ENCODE data around the gene HACD1. TPM values are rescaled to one million over a fixed set of nuclear protein-coding genes. Genes with fewer than 3 reads are reported as not detected.

Gene HACD1
- total RNA-seq, 1 donor from 2014 or later, result 1.9 TPM

DNA sequence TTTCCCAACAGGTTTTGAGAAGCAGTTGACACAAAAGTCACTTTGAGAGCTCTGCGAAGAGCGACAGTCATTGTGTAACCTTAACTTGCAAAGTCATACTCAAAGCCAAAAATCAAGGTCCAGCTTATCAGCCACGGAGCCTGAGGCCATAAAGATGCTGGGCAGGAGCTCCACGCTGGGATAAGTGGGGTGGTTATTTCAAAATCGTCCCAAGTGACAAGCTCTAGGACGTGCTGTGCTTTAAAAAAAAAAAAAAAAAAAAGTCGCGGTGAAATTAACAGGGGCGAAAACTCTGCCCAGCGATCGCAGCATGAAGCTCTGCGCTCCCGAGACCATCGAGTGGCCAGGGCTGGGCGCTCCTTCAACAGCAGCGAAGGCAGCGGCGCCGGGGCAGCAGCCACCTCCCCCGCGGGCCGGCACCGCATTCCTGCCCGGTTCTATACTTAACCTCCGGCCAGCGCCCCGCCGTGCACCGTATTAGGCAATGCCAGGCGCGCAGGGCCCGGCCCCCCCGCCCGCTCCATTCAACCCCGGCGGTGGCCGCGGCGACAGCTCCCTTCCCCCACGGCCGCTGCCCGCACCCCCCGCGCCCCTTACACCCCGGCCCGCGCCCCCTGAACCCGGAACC lies 657 bp downstream of the HACD1 start:
- Mint-ChIP-seq H3K4me3 (peak overlapping the region; percentile 84), H3K36me3 (peaks cover 5% of the 10 kb centered on the region), H3K4me1 (peaks cover 3% of the 10 kb centered on the region), H3K27me3 (ENCODE audit: insufficient read depth, low read depth) (peaks cover 4% of the 10 kb centered on the region), H3K9me3 (no peaks in the 10 kb centered on the region), H3K27ac (no peak overlapping the region)
- Histone ChIP-seq H3K27ac (no peak overlapping the region), H3K27me3 (peaks cover 19% of the 10 kb centered on the region), H3K4me3 (peak overlapping the region; percentile 91), H3K9ac (no peak overlapping the region), H3K36me3 (no peaks in the 10 kb centered on the region), H3K9me3 (ENCODE audit: low read depth) (no peaks in the 10 kb centered on the region), H3F3A (ENCODE audit: low read depth) (peaks cover 10% of the 10 kb centered on the region), H3K4me1 (peaks cover 3% of the 10 kb centered on the region), H3K79me2 (ENCODE audit: low read depth) (no peaks in the 10 kb centered on the region), H4K20me1 (ENCODE audit: low read depth) (no peaks in the 10 kb centered on the region), H3K4me2 (peak overlapping the region; percentile 89), H2AFZ (replicated peaks) (peak overlapping the region; percentile 98)
- DNase-seq (ENCODE audit: low spot score), result peak; percentile 91
- no peak for TF ChIP-seq EZH2 (IDR thresholded peaks at IDR 0.05)

DNA sequence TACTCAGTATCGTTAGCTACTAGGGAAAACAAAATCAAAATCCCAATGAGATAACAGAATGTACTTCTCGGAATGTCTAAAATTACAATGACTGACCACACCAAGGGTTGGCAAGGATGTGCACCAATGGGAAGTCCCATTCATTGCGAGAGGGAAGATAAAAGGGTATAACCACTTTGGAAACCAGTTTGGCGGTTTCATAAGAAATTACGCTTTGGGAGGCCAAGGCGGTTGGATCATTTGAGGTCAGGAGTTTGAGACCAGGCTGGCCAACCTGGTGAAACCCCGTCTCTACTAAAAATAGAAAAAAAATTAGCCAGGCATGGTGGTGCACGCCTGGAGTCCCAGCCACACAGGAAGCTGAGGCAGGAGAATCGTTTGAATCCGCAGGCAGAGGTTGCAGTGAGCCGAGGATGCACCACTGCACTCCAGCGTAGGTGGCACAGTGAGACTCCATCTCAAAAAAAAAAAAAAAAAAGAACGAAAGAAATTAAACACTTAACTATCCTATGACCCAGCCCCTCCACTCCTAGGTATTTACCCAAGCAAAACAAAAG lies 7.6 kb downstream of the HACD1 start:
- Histone ChIP-seq H3K4me1 (no peaks in the 10 kb centered on the region), H3K9ac (no peak overlapping the region), H3K36me3 (no peaks in the 10 kb centered on the region), H3K27me3 (no peaks in the 10 kb centered on the region), H3K4me2 (no peak overlapping the region), H4K20me1 (ENCODE audit: low read depth) (no peaks in the 10 kb centered on the region), H3K9me3 (ENCODE audit: low read depth) (no peaks in the 10 kb centered on the region), H2AFZ (replicated peaks) (no peak overlapping the region), H3K79me2 (ENCODE audit: low read depth) (no peaks in the 10 kb centered on the region), H3F3A (ENCODE audit: low read depth) (no peaks in the 10 kb centered on the region), H3K4me3 (no peak overlapping the region), H3K27ac (no peak overlapping the region)
- Mint-ChIP-seq H3K9me3 (no peaks in the 10 kb centered on the region), H3K4me3 (no peak overlapping the region), H3K4me1 (no peaks in the 10 kb centered on the region), H3K36me3 (peaks cover 2% of the 10 kb centered on the region), H3K27ac (no peak overlapping the region), H3K27me3 (ENCODE audit: insufficient read depth, low read depth) (no peaks in the 10 kb centered on the region)
- TF ChIP-seq, protein P1, sequence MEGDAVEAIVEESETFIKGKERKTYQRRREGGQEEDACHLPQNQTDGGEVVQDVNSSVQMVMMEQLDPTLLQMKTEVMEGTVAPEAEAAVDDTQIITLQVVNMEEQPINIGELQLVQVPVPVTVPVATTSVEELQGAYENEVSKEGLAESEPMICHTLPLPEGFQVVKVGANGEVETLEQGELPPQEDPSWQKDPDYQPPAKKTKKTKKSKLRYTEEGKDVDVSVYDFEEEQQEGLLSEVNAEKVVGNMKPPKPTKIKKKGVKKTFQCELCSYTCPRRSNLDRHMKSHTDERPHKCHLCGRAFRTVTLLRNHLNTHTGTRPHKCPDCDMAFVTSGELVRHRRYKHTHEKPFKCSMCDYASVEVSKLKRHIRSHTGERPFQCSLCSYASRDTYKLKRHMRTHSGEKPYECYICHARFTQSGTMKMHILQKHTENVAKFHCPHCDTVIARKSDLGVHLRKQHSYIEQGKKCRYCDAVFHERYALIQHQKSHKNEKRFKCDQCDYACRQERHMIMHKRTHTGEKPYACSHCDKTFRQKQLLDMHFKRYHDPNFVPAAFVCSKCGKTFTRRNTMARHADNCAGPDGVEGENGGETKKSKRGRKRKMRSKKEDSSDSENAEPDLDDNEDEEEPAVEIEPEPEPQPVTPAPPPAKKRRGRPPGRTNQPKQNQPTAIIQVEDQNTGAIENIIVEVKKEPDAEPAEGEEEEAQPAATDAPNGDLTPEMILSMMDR (IDR thresholded peaks at IDR 0.05), result no peak
- TF ChIP-seq EZH2phosphoT487 (IDR thresholded peaks at IDR 0.05), result no peak
- TF ChIP-seq EZH2 (IDR thresholded peaks at IDR 0.05), result no peak
- DNase-seq (ENCODE audit: low spot score), result no peak

DNA sequence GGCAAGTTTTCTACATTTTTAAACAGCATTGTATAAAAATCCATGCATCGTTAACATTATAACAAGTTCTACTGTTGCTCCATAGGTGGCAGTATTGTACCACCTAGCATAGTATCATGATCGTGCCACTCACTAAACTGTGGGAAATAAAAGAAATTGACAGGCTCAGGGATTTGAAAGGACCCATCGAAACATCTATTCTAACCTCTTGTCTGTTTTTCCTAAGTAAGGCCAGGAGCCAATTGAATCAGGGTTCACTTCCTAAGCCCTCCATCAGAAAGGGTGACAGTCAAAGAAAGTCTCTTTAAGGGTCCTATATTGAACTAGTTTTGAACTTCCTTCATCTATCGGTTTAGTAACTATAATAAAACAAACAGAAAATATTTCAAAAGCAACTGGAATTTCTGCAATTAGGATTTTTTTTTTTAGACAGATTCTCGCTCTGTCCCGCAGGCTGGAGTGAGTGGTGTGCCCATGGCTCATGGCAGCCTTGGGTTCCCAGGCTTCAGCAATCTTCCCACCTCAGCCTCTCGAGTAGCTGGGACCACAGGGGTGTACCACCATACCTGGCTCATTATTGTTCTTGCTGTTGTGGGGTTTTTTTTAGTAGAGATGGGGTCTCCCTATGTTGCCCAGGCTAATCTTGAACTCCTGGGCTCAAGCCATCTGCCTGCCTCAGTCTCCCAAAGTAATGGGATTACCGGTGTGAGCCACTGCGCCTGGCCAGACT lies 9.4 kb downstream of the HACD1 start:
- no peaks in the 10 kb centered on the region for H3K9me3 ChIP-seq (ENCODE audit: low read depth)
- no peak overlapping the region for H3K27ac ChIP-seq
- Mint-ChIP-seq H3K4me3 (no peak overlapping the region), H3K27ac (no peak overlapping the region), H3K36me3 (no peaks in the 10 kb centered on the region), H3K4me1 (no peaks in the 10 kb centered on the region), H3K9me3 (no peaks in the 10 kb centered on the region), H3K27me3 (ENCODE audit: insufficient read depth, low read depth) (no peaks in the 10 kb centered on the region)
- no peaks in the 10 kb centered on the region for H3F3A ChIP-seq (ENCODE audit: low read depth)
- no peak overlapping the region for H3K4me3 ChIP-seq
- no peak overlapping the region for H3K9ac ChIP-seq
- TF ChIP-seq EZH2 (IDR thresholded peaks at IDR 0.05) (no peak), EZH2phosphoT487 (IDR thresholded peaks at IDR 0.05) (no peak)
- TF ChIP-seq, protein P1 (IDR thresholded peaks at IDR 0.05), result peak; percentile 95
- no peaks in the 10 kb centered on the region for H3K4me1 ChIP-seq
- H3K36me3 ChIP-seq, result no peaks in the 10 kb centered on the region
- DNase-seq (ENCODE audit: low spot score), result peak; percentile 78
- H3K79me2 ChIP-seq (ENCODE audit: low read depth), result no peaks in the 10 kb centered on the region
- no peaks in the 10 kb centered on the region for H3K27me3 ChIP-seq
- H3K4me2 ChIP-seq, result no peak overlapping the region
- no peaks in the 10 kb centered on the region for H4K20me1 ChIP-seq (ENCODE audit: low read depth)
- H2AFZ ChIP-seq (replicated peaks), result no peak overlapping the region

- no peaks in the 10 kb centered on the region for H3K9me3 ChIP-seq (ENCODE audit: low read depth)
- H3K4me3 ChIP-seq, result no peak overlapping the region
- H4K20me1 ChIP-seq (ENCODE audit: low read depth), result no peaks in the 10 kb centered on the region
- Mint-ChIP-seq H3K27ac (no peak overlapping the region), H3K36me3 (no peaks in the 10 kb centered on the region), H3K27me3 (ENCODE audit: insufficient read depth, low read depth) (peaks cover 1% of the 10 kb centered on the region), H3K9me3 (no peaks in the 10 kb centered on the region), H3K4me3 (no peak overlapping the region), H3K4me1 (no peaks in the 10 kb centered on the region)
- no peak overlapping the region for H3K4me2 ChIP-seq
- no peak overlapping the region for H3K9ac ChIP-seq
- DNase-seq (ENCODE audit: low spot score), result no peak
- TF ChIP-seq EZH2 (IDR thresholded peaks at IDR 0.05) (no peak), EZH2phosphoT487 (IDR thresholded peaks at IDR 0.05) (no peak)
- TF ChIP-seq, protein P1 (IDR thresholded peaks at IDR 0.05), result no peak
- no peak overlapping the region for H3K27ac ChIP-seq
- no peaks in the 10 kb centered on the region for H3K36me3 ChIP-seq
- H3K79me2 ChIP-seq (ENCODE audit: low read depth), result no peaks in the 10 kb centered on the region
- no peaks in the 10 kb centered on the region for H3K4me1 ChIP-seq
- H3K27me3 ChIP-seq, result no peaks in the 10 kb centered on the region
- no peak overlapping the region for H2AFZ ChIP-seq (replicated peaks)
- no peaks in the 10 kb centered on the region for H3F3A ChIP-seq (ENCODE audit: low read depth)
Measured at GRCh38 chr10:17607060-17607459, 10.1 kb downstream of the HACD1 start.
